Loucy (cell line): ENCODE results near the gene PRPF38B.

ENCODE experiments used
- CTCF ChIP-seq: fragments of 200-600 bp; sonication (generic); conservative IDR thresholded peaks from 2 replicates; pipeline ENCODE4 v1.5.1; 2014; ENCODE audit warnings: mild to moderate bottlenecking, antibody characterized with exemption, low read length
- EZH2phosphoT487 ChIP-seq: fragments of 200-600 bp; IDR thresholded peaks from 2 replicates; pipeline ENCODE4 v1.6.1; 2018; ENCODE audit warnings: antibody characterized with exemption, mild to moderate bottlenecking, moderate library complexity, borderline replicate concordance

GRCh38 chr1:108669679-108670078 lies 22.4 kb upstream of the PRPF38B start:
- TF ChIP-seq CTCF (no peak), EZH2phosphoT487 (no peak)
